Stimulated activated CD4-positive, alpha-beta T cell treated with anti-CD3 and anti-CD28 coated beads, Interleukin-4, amount 100 ng/mL, for 1 hour (primary cell): ENCODE measurements around the gene CFAP65.

Source experiments
- DNase-seq: peaks from one replicate; pipeline ENCODE4 v3.0.0-alpha.2; 2020

The CFAP65 gene

DNA sequence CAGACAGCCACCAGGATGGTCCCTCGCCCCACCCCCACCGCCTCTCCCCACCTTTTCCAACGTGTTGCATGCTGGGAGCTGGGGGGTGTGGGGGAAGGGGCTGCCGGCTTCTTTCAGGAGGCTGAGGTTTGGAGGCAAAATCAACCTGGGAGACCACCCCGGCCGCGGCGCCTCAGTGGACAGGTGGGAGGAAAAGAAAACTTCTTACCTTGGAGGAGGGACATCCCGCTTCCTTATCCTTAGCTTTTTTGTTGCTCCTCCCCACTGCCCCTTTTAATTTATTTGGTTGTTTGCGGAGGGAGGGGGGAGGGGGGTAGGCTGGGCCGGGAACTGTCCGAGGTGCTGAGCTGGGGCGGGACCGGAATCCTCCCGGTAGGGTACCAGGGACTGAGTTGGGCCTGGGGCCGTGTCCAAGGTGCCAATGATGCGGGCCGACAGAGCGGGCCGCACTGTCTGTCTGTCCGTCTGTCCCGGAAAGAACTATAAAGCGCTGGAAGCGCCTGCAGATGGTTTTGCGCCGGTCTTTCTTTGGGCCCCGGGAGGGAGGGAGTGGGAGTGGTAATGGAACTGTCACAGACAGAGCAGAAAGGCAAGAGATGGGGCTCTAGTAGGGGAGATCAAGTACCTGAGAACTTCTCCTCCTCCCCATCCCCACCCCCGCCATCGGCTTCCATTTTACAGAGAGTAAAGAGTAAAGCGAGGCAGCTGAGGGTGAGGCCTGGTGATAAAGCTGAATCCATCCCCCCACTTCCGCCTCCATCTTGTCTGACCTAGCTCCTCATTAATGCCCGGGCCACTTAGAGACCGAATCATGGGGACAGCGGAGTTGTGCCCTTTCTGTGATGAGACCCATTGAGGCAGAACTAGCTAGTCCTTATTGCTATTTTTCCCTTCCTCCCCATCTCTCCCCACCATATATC lies 79.4 kb downstream of the CFAP65 start:
- DNase-seq: peak; percentile 36

DNA sequence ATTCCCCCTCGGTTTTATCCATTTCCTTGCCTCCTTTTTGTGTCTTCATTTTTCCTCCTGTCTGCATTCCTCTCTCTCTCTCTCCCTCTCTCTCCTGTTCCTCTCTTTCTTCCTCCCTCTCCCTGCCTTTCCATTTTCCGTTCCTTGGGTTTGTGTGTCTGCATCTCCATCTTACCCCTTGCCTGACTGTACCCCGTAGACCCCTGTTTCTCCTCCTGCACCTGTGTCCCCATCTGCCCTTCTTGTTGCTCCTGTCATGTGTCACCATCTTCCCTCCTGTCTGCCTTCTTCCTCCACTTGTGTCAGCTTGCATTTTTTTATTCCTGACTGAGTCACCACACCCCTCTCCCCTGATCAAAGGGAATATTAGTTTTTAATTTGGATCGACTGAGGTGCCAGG lies 80.1 kb downstream of the CFAP65 start:
- no peak for DNase-seq

DNA sequence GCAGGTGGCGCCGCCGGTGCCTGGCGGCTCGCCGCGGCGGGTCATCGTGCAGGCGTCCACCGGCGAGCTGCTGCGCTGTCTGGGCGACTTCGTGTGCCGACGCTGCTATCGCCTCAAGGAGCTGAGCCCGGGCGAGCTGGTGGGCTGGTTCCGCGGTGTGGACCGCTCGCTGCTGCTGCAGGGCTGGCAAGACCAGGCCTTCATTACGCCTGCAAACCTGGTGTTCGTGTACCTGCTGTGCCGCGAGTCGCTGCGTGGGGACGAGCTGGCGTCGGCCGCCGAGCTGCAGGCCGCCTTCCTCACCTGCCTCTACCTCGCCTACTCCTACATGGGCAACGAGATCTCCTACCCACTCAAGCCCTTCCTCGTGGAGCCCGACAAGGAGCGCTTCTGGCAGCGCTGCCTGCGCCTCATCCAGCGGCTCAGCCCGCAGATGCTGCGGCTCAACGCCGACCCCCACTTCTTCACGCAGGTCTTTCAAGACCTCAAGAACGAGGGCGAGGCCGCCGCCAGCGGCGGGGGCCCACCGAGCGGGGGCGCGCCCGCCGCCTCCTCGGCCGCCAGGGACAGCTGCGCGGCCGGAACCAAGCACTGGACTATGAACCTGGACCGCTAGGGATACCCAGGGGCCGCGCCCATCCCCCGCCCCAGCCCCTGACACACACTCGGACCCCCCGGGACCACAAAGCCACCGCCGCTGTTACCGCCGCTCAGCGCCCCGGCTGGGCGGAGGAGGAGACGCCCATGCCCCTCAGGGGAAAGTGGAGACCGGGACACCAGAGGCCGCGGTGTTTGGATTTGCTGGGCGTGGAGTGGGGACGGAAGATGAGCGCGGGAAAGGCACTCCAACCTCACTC lies 80.8 kb downstream of the CFAP65 start:
- no peak for DNase-seq

DNA sequence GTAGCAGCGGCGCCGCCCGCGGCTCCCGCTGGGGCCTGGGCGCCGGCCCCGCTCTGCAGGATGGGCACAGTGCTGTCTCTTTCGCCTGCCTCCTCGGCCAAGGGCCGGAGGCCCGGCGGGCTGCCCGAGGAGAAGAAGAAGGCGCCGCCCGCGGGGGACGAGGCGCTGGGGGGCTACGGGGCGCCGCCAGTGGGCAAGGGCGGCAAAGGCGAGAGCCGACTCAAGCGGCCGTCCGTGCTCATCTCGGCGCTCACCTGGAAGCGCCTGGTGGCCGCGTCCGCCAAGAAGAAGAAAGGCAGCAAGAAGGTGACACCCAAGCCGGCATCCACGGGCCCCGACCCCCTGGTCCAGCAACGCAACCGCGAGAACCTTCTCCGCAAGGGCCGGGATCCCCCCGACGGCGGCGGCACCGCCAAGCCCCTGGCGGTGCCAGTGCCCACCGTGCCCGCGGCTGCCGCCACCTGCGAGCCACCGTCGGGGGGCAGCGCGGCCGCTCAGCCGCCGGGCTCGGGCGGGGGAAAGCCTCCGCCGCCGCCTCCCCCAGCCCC lies 81.5 kb downstream of the CFAP65 start:
- no peak for DNase-seq

DNA sequence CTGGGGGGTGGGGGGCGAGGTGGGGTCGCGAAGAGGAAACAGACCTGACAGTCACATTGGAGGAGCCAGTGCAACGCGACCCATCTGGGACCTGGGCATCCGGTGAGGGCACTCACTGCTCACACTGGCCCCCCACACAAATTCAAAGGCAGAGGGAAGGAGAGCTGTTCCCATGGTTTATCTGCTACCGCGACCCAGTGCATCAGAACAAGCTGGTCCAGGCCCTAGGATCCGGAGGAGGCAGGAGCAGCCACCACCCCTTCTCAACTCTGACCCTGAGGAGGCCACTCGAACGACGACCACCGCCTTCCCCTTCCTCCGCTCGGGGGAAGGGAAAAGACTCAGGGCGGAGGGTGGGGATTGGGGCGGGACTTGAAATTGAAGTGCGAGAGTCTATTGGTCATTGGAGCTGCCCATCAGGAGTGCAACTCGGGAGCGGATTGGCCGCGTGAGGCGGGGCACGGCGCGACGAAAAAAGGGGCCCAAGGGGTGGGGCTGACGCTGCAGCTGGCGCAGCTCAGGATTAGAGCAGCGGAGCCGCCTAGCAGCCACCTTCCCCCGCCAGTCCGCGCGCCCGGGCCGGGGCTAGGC lies 82.1 kb downstream of the CFAP65 start, which contains the start of gene CDK5R2:
Gene CDK5R2 (plus strand): TSS at position 526 of the 591 bp plus-strand sequence. CDS start 155 bp downstream, outside the sequence.
- peak; percentile 62 for DNase-seq

DNA sequence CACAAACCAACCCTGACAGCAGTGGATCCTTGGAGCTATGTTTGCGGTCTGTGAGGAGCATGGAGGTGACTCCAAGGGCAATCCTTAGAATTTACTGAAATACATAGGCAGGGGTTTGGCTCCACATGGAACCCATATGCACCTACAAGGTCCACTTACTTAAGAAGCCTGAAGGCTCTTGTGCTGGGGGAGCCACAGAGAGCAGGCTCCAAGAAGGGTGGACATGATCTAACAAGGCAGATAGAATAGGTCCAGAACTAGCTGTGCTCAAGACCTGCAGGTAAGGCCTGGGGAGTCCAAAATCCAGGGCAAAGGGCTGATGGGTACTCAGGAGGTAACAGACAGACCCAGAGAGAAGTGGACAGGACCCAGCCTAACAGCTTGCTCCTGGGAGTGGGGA lies 83.0 kb downstream of the CFAP65 start:
- DNase-seq: no peak

DNA sequence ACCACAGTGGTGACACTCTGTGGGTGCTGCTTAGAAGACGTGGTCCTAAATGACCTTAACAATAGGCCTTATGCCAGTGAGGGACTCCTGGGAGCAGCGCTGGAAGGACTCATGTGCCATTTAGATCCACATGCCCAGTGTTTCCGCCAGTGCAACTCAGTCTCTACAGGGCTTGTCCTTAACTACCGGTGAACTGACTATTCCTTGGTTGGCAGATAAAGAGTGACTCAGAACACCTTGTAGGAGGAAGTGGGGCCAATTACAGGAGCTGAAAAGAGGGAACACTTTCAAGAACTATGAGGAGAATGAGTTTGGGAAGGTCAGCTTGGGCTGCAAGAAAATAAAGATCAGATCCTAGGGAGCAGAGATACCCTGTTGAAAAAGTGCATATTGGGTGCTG lies 83.6 kb downstream of the CFAP65 start:
- DNase-seq: no peak

DNA sequence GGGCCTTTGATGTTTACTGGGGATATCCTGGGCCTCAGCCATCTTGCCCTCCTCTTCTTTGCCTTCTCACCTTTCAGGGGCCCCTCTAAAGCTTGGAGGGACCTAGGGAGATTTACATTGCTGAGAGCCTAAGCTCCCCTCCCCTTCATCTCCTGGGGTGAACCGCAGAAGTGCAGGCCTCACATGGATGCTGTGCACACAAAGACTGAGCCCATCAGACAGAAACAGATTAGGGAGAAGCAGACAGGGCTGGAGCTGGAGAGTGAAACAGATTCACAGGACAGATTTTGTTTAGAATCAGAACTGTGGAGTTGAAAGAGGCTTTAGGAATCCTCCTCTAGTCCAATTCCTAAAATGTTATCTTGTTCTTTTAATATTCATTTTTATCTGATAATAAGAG lies 85.3 kb downstream of the CFAP65 start:
- DNase-seq: no peak

DNA sequence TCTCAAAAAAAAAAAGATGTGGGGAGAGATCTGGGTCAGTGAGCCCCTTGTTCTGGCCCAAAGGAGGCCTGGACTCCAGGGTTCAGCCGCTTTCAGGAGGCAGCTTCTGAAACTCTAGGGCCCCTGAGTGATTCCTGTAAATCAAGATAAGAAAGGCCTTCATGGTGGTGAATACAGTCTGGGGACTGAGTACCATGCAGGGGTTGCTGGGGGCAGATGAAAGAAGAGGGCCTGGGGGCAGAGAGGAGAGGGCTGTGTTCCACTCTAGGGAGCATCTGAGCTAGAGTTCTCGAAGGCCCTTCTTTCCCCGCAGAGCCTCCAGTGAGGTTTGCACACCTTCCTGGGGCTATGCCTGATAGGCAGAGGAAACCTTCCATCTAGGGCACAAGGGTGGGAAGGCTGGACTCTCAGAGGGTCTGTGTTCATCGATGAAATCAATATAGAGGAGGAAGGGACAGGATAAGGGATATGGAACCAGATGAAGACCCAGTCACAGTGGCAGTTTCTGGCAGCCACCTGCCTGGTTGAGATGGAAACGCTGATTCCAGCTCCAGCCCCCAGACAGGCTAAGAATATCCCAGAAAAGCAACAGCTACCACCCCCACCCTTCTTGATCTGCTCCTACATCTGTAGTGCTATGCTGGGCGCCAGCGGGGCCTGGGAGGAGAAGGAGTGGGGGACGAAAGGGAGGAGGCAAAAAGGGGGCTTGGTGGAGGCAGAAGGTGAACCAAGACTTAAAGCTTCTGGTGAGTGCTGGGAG lies 86.6 kb downstream of the CFAP65 start:
- no peak for DNase-seq

DNA sequence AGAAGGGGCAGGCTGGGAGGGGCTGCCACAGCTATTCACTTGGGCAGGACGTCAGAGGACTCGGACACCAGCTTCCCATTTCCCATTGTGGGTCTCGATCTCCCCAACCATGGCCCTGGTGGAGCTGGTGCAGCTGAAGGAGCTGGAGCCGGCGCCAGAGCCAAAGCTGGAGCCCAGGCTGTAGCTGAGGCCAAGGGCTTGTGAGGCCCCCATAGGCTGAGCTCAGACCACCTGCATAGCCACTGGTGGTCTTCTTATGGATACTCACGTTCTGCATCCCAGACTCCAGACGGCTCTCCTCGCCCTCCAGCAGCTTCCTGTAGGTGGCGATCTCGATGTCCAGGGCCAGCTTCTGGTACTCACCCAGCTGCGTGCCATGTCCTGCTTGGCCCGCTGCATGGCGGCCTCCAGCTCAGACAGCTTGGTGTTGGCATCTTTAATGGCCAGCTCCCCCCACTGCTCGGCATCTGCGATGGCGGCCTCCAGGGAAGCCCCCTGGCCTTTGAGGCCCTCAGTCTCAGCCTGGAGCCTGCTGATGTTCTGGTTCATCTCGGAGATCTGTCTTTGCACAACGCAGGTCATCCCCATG lies 87.9 kb downstream of the CFAP65 start:
- DNase-seq: no peak
